GM19025 (cell line): ENCODE results near the gene DACT2.
"Not testable (repeated sequence)": the region's sequence is repeated elsewhere in the genome, so short reads cannot be mapped to it uniquely, and the experiment has no call there.

Source experiments
- ATAC-seq: cut with Tn5 transposase; IDR thresholded peaks from one replicate; pipeline ENCODE4 v1.9.1; 2021; ENCODE audit warnings: mild to moderate bottlenecking, low read depth, moderate library complexity; ENCODE audit not compliant: unreplicated experiment

DACT2 gene

DNA sequence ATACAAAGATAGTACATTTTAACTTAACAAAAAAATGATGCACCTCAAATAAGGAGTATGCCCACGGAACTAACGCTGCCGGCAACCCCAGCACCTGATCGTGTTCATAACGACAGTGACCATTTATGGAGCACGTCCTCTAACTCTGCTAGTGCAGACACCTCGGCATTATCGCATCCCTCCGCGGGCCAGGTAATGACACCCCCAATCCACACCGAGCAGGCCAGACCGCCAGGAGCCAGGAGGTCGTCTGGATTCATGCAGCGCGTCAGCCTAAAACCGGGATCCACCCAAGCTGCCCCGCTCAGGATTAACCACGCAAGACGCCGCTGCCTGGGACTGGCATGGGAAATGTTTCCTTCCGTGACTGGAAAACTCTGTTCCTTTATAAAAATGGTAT, 34.1 kb downstream of the DACT2 start:
- ATAC-seq: no peak

- ATAC-seq: no peak
Observed at GRCh38 chr6:168284187-168284586, 35.4 kb downstream of the DACT2 start.

DNA sequence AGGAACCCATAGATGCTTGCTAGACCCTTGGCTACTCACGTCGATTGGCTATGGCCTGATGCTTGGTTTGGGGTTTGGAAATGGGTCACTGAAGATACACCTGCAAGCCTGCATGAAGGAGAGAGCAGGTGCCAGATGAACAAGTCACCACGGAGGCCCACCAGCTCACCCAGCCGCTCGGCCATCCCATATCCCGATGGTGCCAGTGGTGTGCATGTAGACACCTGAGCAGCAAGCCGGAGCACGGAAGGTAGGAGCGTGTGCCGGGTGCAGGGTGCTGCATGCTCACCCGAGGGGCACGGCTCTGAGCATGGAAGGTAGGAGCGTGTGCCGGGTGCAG, 35.9 kb downstream of the DACT2 start:
- ATAC-seq: no peak

DNA sequence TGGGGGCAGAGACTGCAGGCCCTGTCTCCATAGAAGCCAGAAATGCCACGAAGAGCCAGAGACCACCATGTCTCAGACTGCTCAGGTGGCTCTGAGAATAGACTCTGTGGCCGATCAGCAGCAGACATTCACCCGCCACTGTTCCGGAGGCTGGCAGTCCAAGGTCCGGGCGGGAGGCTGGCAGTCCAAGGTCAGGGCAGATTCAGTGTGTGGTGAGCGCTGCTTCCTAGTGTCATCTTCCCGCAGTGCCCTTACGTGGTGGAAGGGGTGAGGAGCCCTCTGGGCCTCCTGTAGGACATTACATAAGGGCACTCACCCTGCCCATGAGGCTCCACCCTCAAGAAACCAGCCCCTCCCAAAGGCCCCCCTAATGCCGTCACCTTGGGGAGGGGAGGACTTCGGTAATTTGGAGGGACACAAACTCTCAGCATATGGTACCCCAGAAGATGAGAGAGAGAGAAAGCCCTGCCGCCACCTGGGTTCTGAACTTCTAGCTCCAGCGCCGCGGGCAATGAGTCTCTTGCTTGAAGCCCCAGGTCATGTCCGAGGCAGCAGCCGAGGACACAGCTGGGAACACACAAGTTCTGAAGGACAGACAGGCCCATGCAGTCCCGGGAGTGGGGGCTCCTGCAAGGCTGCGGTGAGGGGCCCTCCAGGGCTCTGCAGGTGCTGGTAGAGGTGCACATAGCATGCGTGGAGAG, 36.4 kb downstream of the DACT2 start:
- ATAC-seq: no peak

- ATAC-seq: no peak
Observed at GRCh38 chr6:168281826-168282225, 37.8 kb downstream of the DACT2 start.

DNA sequence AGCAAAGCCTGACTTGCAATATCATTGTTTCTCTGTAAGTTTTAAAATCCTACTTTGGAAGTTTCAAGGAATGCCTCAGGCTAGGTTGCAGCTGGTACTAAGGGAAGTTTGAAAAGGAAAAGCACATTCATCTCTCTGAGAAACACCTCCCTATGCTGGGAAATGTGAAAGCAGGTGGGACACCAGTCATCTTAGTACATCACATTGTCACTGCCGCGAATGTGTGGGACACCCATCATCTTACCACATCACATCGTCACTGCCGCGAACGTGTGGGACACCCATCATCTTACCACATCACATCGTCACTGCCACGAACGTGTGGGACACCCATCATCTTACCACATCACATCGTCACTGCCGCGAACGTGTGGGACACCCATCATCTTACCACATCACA, 38.3 kb downstream of the DACT2 start:
- ATAC-seq: not testable (repeated sequence)

GRCh38 chr6:168280899-168281245, 38.7 kb downstream of the DACT2 start:
- no peak for ATAC-seq

GRCh38 chr6:168280020-168280898, 39.3 kb downstream of the DACT2 start:
- no peak for ATAC-seq

DNA sequence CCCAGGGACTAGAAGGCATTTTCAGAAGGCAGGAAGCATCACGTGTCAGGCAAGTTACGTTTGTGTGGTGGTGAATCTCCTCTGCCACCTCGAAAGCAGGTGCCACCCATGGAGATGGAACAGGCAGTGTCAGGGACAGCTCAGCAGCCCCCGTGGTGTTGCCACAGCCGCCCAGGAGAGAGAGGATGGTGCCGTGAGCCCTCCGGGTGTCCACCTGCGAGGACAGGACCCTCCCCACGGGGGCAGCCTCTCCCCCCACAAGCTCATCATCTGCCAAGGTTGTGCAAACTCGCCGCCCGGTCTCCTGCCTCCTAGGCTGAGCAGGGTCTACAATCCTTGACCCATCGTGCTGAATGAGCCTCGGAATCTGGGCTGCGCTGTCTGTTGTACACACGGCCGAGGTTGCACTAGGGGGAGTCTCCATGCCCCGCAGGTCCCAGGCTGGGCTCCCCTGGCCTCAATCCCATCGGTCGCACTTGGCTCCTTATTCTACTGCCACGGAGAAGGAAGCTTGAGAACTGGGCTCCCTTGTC, 40.1 kb downstream of the DACT2 start:
- ATAC-seq: no peak

- ATAC-seq: no peak
Observed at GRCh38 chr6:168278904-168279303, 40.7 kb downstream of the DACT2 start.

DNA sequence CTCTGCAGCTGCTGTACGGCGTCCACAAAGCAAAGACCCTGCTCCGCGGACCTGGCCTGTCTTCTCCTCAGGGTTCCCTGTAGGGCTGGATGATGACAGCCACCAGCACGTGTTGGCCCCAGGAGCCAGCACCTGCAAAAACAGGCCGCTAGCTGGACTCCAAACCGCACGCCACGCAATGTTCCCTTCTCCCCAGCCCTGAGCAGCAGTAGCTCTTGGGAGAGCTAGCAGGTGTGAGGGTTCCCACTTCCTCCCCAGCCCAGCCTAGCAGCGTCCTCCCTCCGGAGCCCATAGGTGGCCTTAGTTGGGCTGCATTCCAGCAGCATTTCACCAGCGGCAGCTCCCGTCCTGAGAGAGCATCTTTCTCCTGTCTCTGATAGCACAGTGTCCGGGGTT, 42.3 kb downstream of the DACT2 start:
- no peak for ATAC-seq

GRCh38 chr6:168276576-168277273, 42.9 kb downstream of the DACT2 start:
- ATAC-seq: no peak

DNA sequence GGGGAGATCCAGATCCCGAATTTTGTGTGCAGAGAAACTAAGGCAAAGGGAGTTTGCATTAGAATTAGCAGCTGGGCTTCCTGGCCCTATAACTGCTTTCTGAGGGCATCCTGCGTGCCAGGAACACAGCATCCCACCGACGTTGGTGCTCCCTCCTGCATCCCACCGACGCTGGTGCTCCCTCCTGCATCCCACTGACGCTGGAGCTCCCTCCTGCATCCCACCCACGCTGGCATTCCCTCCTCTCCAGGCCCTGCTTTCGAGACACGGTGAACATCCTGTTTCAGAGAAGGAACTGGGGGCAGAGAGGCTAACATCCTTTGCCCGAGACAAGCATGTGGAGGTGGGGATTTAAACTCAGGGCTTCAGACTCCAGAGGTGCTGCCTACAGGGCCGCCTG, 44.4 kb downstream of the DACT2 start:
- ATAC-seq: no peak

GRCh38 chr6:168274037-168274952, 45.3 kb downstream of the DACT2 start:
- ATAC-seq: no peak

GRCh38 chr6:168273441-168274036, 46.0 kb downstream of the DACT2 start:
- no peak for ATAC-seq

DNA sequence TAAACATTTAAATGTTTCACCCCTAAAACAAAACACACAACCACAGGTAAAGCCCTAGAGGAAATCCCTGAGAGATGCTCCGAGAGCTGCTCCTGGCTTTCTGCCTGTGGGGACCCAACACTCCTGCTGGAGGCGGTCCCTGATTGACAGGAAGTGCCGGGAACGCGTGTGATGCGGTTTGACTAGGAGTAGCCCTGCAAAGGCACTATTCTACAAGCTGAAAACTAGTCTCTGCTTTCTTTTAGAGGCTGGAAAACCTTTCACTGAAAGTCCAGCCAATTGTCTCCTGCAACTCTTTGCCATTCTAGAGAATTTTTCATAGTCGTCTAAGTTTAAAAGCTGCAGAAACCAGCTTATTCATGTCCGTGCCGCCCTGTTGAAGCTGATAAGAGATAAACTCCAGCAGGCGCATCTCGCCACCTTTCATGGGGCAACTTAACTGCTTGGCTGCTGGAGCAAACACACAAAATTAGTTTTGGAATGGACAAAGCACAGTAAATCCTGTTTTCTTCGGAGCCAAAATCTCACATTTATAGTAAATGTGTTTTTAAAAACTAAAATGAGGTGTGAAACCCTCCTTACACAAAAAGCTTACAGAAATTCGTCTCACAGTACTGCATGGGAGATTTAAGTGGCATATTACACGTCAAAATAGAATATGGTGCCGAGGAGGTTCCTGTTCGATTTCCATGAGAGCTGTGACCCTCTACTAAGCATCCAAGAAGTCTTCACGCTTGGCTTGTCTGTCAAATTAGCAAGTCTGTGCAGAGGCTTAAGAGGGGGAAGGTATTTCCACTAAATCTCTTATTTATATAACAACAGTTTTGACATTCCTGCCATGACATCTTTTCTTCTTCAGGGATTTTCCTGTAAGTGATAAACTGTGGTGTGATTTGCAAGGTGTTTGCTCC, 46.9 kb downstream of the DACT2 start:
- no peak for ATAC-seq

- no peak for ATAC-seq
Observed at GRCh38 chr6:168270274-168271172, 49.1 kb downstream of the DACT2 start.
